Mesendoderm (in vitro differentiated cells): ENCODE data around the gene MORN5.

Experiments
- DNase-seq: peaks from one replicate; pipeline ENCODE4 v3.0.0; 2013
- H2AK5ac ChIP-seq: 2 replicates; pipeline ENCODE4 v1.6.1; 2013; ENCODE audit warnings: low read length, inconsistent platforms
- H2BK120ac ChIP-seq: 2 replicates; pipeline ENCODE4 v1.6.1; 2013; ENCODE audit warnings: low read depth, mild to moderate bottlenecking, low read length, moderate library complexity, mixed read lengths
- H2BK15ac ChIP-seq: replicated peaks from 2 replicates; pipeline ENCODE4 v1.6.1; 2013; ENCODE audit warnings: low read depth, mild to moderate bottlenecking, moderate library complexity
- H2BK5ac ChIP-seq: 2 replicates; pipeline ENCODE4 v1.6.1; 2013; ENCODE audit warnings: low read length, inconsistent platforms
- H3K18ac ChIP-seq: 2 replicates; pipeline ENCODE4 v1.6.1; 2013; ENCODE audit warnings: mild to moderate bottlenecking, low read length, mixed read lengths
- H3K23ac ChIP-seq: one replicate; pipeline ENCODE4 v1.6.1; 2013; ENCODE audit warnings: low read length
- H3K27ac ChIP-seq: 2 replicates; pipeline ENCODE4 v1.5.1; 2013; ENCODE audit warnings: low read depth, mild to moderate bottlenecking, inconsistent platforms, low read length, moderate library complexity
- H3K27me3 ChIP-seq: 2 replicates; pipeline ENCODE4 v1.6.1; 2013; ENCODE audit warnings: low read length, control low read depth, mild to moderate bottlenecking, inconsistent platforms; ENCODE audit not compliant: insufficient read depth, poor library complexity
- H3K36me3 ChIP-seq: 2 replicates; pipeline ENCODE4 v1.6.1; 2013; ENCODE audit warnings: low read length, inconsistent platforms; ENCODE audit not compliant: control insufficient read depth, insufficient read depth
- H3K4ac ChIP-seq: one replicate; pipeline ENCODE4 v1.6.1; 2013; ENCODE audit warnings: low read depth, mild to moderate bottlenecking, low read length, moderate library complexity
- H3K4me1 ChIP-seq: 2 replicates; pipeline ENCODE4 v1.6.1; 2013; ENCODE audit warnings: low read depth, low read length, inconsistent platforms; ENCODE audit not compliant: control insufficient read depth
- H3K4me2 ChIP-seq: 2 replicates; pipeline ENCODE4 v1.6.1; 2013; ENCODE audit warnings: low read length
- H3K4me3 ChIP-seq: 2 replicates; pipeline ENCODE4 v1.5.1; 2013; ENCODE audit warnings: mild to moderate bottlenecking, low read length
- H3K56ac ChIP-seq: one replicate; pipeline ENCODE4 v1.6.1; 2013; ENCODE audit warnings: low read length
- H3K79me1 ChIP-seq: 2 replicates; pipeline ENCODE4 v1.6.1; 2013; ENCODE audit warnings: low read length, inconsistent platforms
- H3K79me2 ChIP-seq: 2 replicates; pipeline ENCODE4 v1.6.1; 2013; ENCODE audit warnings: mild to moderate bottlenecking, low read length; ENCODE audit not compliant: control insufficient read depth, insufficient read depth
- H3K9ac ChIP-seq: 2 replicates; pipeline ENCODE4 v1.6.1; 2013; ENCODE audit warnings: low read length, inconsistent platforms
- H4K5ac ChIP-seq: one replicate; pipeline ENCODE4 v1.6.1; 2013; ENCODE audit warnings: low read length
- H4K8ac ChIP-seq: one replicate; pipeline ENCODE4 v1.6.1; 2013; ENCODE audit warnings: low read depth, mild to moderate bottlenecking, control low read depth, low read length, moderate library complexity
- WGBS: extraction: QIAGEN DNeasy Blood & Tissue Kit; methylation state at CpG from one replicate; pipeline ENCODE4 v1.1.7; 2013; ENCODE audit warnings: low lambda C conversion rate, missing lambda C conversion rate; ENCODE audit not compliant: insufficient coverage; ENCODE audit errors: extremely low coverage; 5-methylcytosine and 5-hydroxymethylcytosine counted together

Gene MORN5

DNA sequence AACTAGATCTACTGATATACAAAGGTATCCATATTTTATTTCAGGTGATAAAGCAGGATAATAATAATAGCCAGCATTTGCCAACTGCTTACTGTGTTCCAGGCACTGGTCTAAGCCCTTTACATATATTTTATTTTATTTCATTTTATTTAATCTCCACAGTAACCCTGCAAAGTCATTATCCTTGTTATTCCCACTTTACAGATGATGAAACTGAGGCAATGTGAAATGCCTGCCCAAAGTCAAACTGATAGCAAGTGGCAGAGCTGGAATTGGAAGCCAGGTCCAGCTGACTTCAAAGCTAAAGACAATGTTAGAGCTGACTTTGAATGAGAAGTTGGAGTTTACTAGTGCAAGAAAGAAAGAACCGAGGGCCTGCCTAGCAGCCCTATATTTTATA is 24.8 kb downstream of the MORN5 start:
- Histone ChIP-seq H2AK5ac (no peak overlapping the region), H3K23ac (no peak overlapping the region), H3K4me1 (no peaks in the 10 kb centered on the region), H4K5ac (no peak overlapping the region), H3K56ac (no peak overlapping the region), H3K79me2 (no peaks in the 10 kb centered on the region), H2BK120ac (no peak overlapping the region), H3K4me2 (no peak overlapping the region), H4K8ac (no peak overlapping the region), H3K4ac (no peak overlapping the region), H2BK15ac (no peak overlapping the region), H3K36me3 (no peaks in the 10 kb centered on the region), H2BK5ac (no peak overlapping the region), H3K79me1 (no peaks in the 10 kb centered on the region), H3K18ac (no peak overlapping the region), H3K27me3 (no peaks in the 10 kb centered on the region), H3K27ac (no peak overlapping the region), H3K9ac (no peak overlapping the region), H3K4me3 (no peak overlapping the region)
- no CpG with 5 or more reads among the region's 1 CpG for WGBS
- no peak for DNase-seq

DNA sequence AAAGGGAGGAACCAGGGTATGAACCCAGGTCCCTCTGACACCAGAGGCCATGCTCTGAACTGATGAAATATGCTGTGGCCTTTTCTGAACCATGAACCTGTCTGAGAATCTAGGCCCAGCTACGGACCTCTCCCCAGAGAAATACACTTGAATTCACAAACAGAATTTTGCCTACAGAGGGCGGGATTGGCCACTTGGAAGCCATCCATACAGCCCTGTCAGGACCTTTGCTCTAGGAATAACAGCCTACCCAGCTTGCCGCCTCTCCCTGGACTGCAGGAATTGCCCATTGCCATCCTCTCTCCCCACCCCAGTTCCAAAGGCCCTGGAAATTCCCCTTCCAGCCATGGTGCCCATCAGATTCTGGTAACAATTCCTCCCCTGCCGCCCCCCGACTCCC is 26.6 kb downstream of the MORN5 start:
- H4K5ac ChIP-seq, result no peak overlapping the region
- DNase-seq, result peak; percentile 23
- H3K4me2 ChIP-seq, result no peak overlapping the region
- H3K27ac ChIP-seq, result no peak overlapping the region
- no CpG with 5 or more reads among the region's 5 CpGs for WGBS
- H2BK15ac ChIP-seq, result no peak overlapping the region
- no peak overlapping the region for H4K8ac ChIP-seq
- H3K79me1 ChIP-seq, result no peaks in the 10 kb centered on the region
- H3K4me3 ChIP-seq, result no peak overlapping the region
- no peaks in the 10 kb centered on the region for H3K27me3 ChIP-seq
- H3K79me2 ChIP-seq, result no peaks in the 10 kb centered on the region
- H3K23ac ChIP-seq, result no peak overlapping the region
- H2AK5ac ChIP-seq, result no peak overlapping the region
- no peak overlapping the region for H3K18ac ChIP-seq
- no peak overlapping the region for H2BK120ac ChIP-seq
- no peak overlapping the region for H3K56ac ChIP-seq
- no peaks in the 10 kb centered on the region for H3K4me1 ChIP-seq
- H2BK5ac ChIP-seq, result no peak overlapping the region
- no peaks in the 10 kb centered on the region for H3K36me3 ChIP-seq
- H3K4ac ChIP-seq, result no peak overlapping the region
- H3K9ac ChIP-seq, result no peak overlapping the region

DNA sequence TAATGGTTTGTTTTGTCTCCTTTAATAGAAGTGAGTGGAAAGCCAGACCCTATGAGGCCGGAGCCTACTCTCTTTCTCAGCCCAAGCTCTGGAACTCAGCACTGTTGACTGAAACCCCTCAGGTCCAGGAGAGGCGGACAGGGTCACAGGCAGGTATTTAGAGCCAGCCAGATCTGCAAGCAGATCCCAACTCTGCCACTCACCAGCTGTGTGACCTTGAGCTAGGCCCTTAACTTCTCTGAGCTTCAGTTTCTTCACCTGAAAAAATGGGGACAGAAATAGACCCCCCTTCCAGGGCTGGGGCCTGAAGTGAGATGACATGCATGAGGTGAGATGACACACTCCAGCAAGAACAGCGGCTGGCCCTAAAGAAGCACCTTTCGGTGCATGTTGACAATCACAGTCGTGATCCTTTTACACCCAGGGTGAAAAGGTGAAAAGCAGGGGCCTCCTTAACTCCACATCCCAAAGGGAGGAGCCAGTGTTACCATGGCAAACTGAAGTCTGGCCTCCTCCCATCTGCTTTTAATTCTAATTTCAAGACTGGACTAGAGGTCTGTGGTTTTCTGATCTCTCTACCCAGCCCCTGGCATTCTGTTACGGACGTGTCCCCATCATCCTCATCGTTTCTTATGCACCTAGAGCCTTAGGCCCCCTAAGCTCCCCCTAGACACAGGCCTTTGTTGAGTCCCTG is 27.2 kb downstream of the MORN5 start:
- H3K4me3 ChIP-seq, result no peak overlapping the region
- no peak overlapping the region for H2AK5ac ChIP-seq
- no peak overlapping the region for H3K27ac ChIP-seq
- H3K4ac ChIP-seq, result no peak overlapping the region
- no peaks in the 10 kb centered on the region for H3K79me2 ChIP-seq
- no peak overlapping the region for H3K56ac ChIP-seq
- no peaks in the 10 kb centered on the region for H3K4me1 ChIP-seq
- H3K79me1 ChIP-seq, result no peaks in the 10 kb centered on the region
- H3K4me2 ChIP-seq, result no peak overlapping the region
- H3K9ac ChIP-seq, result no peak overlapping the region
- no peak for DNase-seq
- no peaks in the 10 kb centered on the region for H3K36me3 ChIP-seq
- no peak overlapping the region for H4K5ac ChIP-seq
- no peak overlapping the region for H2BK5ac ChIP-seq
- H2BK120ac ChIP-seq, result no peak overlapping the region
- no peak overlapping the region for H4K8ac ChIP-seq
- H3K18ac ChIP-seq, result no peak overlapping the region
- H2BK15ac ChIP-seq, result no peak overlapping the region
- H3K27me3 ChIP-seq, result no peaks in the 10 kb centered on the region
- H3K23ac ChIP-seq, result no peak overlapping the region
- no CpG with 5 or more reads among the region's 8 CpGs for WGBS

DNA sequence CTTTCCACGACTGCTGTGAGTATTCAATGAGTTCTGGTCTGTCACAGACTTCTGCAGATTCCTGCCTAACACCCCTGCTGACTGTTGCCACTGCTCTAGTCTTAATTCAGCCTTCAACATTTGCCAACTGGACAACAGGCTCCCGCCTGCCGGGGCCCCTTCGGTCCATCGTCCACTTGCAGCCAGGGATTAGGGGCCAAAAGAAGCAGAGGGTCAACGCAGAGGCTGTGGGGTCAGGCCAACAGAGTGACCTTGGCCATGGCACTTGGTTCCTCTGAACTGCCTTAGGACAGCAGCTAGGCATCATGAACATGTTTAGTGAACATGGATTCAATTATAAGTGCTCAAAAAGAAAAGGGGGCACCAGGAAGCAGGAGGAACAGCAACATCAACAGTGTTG is 28.7 kb downstream of the MORN5 start:
- Histone ChIP-seq H3K18ac (no peak overlapping the region), H2AK5ac (no peak overlapping the region), H3K27me3 (no peaks in the 10 kb centered on the region), H4K5ac (no peak overlapping the region), H3K23ac (no peak overlapping the region), H3K36me3 (no peaks in the 10 kb centered on the region), H3K79me2 (no peaks in the 10 kb centered on the region), H3K9ac (no peak overlapping the region), H3K4me3 (no peak overlapping the region), H3K4me2 (no peak overlapping the region), H2BK15ac (no peak overlapping the region), H3K56ac (no peak overlapping the region), H3K79me1 (no peaks in the 10 kb centered on the region), H3K4me1 (no peaks in the 10 kb centered on the region), H2BK120ac (no peak overlapping the region), H3K4ac (no peak overlapping the region), H4K8ac (no peak overlapping the region), H2BK5ac (no peak overlapping the region), H3K27ac (no peak overlapping the region)
- DNase-seq, result no peak
- WGBS, result no CpG with 5 or more reads among the region's 6 CpGs

DNA sequence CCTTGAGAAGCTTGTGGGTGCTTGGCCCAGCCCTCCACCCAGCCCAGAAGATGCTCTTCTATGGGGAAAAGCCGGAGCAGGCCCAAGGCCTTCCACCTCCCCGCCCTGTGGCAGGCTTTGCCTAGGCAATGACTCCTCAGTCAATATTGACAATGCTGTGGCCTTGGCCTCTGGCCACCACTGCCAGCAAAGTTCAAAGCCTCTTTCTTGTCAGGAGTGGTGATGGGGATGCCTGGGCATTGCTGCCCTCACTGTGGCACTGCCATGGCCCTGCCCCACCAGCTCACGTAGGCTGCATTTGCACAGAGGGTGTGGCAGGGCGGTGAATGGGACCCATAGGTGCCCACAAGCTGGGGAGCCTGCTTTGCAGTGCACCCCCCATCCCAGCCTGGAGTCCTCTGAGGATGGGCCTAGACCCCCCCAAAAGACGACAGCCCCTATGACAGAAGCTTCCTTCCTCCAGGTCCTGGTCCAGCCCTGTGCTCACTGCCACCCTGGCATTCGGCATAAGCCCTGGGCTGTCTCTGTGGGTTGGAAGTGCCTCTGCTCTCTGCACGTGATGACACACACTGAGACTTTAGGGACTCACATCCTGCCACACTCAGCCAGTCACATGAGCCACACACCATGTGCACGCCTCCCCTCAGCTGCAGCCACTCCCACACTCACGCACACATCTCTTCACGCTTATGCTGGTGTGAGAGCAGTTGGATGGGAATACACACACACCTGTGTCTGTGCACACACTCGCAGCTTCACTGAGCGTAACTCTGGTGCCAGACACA is 31.1 kb downstream of the MORN5 start:
- H4K5ac ChIP-seq, result no peak overlapping the region
- H3K36me3 ChIP-seq, result no peaks in the 10 kb centered on the region
- H2AK5ac ChIP-seq, result no peak overlapping the region
- no peak overlapping the region for H2BK15ac ChIP-seq
- H2BK120ac ChIP-seq, result no peak overlapping the region
- no peak overlapping the region for H3K9ac ChIP-seq
- no peaks in the 10 kb centered on the region for H3K79me2 ChIP-seq
- H2BK5ac ChIP-seq, result no peak overlapping the region
- no peak overlapping the region for H3K4me3 ChIP-seq
- DNase-seq, result no peak
- no peak overlapping the region for H3K4me2 ChIP-seq
- WGBS, result no CpG with 5 or more reads among the region's 12 CpGs
- H3K79me1 ChIP-seq, result no peaks in the 10 kb centered on the region
- no peaks in the 10 kb centered on the region for H3K4me1 ChIP-seq
- no peak overlapping the region for H4K8ac ChIP-seq
- no peak overlapping the region for H3K18ac ChIP-seq
- H3K23ac ChIP-seq, result no peak overlapping the region
- H3K27ac ChIP-seq, result no peak overlapping the region
- H3K27me3 ChIP-seq, result no peaks in the 10 kb centered on the region
- H3K4ac ChIP-seq, result no peak overlapping the region
- H3K56ac ChIP-seq, result no peak overlapping the region
